IMR-90 (cell line): ENCODE measurements around the gene RARB. TPM values are rescaled to one million over a fixed set of nuclear protein-coding genes. Genes with fewer than 3 reads are reported as not detected.

Experiments
- ATAC-seq: fragments of 200-7000 bp; cut with Tn5 transposase; 2 replicates; pipeline ENCODE4 v1.9.1; 2020; ENCODE audit warnings: low read depth, mild to moderate bottlenecking, moderate library complexity
- BruUV-seq: library from RNA; stranded (reverse); fragments of 400-500 nt; replicated peaks from 2 replicates; lab custom pipeline; 2021; lab: Mats Ljungman, UMichigan
- CTCF ChIA-PET: fragments of 300-600 bp; formaldehyde crosslinking; extraction: SDS; loops from one replicate; lab custom pipeline; 2021; ENCODE audit warnings: antibody characterized with exemption; lab: Yijun Ruan, JAX
- POLR2A ChIA-PET: fragments of 300-600 bp; sonication (Branson Sonifier 250); formaldehyde crosslinking; loops from one replicate; lab custom pipeline; 2022; ENCODE audit warnings: antibody characterized with exemption; ENCODE audit not compliant: unreplicated experiment; lab: Charles Lee
- DNase-seq: peaks from one replicate; pipeline ENCODE4 v3.0.0; 2013
- H2AFZ ChIP-seq: replicated peaks from 2 replicates; pipeline ENCODE3; 2013; ENCODE audit warnings: low read length, mild to moderate bottlenecking; ENCODE audit not compliant: poor library complexity
- H2AK5ac ChIP-seq: 2 replicates; pipeline ENCODE4 v1.6.1; 2013; ENCODE audit warnings: low read depth, low read length, inconsistent platforms
- H2AK9ac ChIP-seq: replicated peaks from 2 replicates; pipeline ENCODE3; 2013; ENCODE audit warnings: mild to moderate bottlenecking, low read depth, low read length, moderate library complexity; ENCODE audit not compliant: poor library complexity
- H2BK120ac ChIP-seq: 2 replicates; pipeline ENCODE4 v1.6.1; 2013; ENCODE audit warnings: low read depth, low read length, inconsistent platforms
- H2BK15ac ChIP-seq: 3 replicates; pipeline ENCODE4 v1.6.1; 2013; ENCODE audit warnings: low read depth, low read length, inconsistent platforms
- H2BK20ac ChIP-seq: 2 replicates; pipeline ENCODE4 v1.6.1; 2013; ENCODE audit warnings: low read depth, mild to moderate bottlenecking, inconsistent platforms, low read length, moderate library complexity
- H2BK5ac ChIP-seq: 2 replicates; pipeline ENCODE4 v1.6.1; 2013; ENCODE audit warnings: mild to moderate bottlenecking, low read depth, low read length, inconsistent platforms; ENCODE audit not compliant: poor library complexity, severe bottlenecking
- H3K14ac ChIP-seq: replicated peaks from 2 replicates; pipeline ENCODE4 v1.6.1; 2013; ENCODE audit warnings: low read depth, low read length, inconsistent platforms
- H3K18ac ChIP-seq: 2 replicates; pipeline ENCODE4 v1.6.1; 2013; ENCODE audit warnings: low read depth, low read length, control low read depth
- H3K23ac ChIP-seq: 2 replicates; pipeline ENCODE4 v1.6.1; 2013; ENCODE audit warnings: low read depth, low read length, inconsistent platforms
- H3K27ac ChIP-seq: 2 replicates; pipeline ENCODE4 v1.5.1; 2013; ENCODE audit warnings: mild to moderate bottlenecking, control low read depth, low read length; ENCODE audit not compliant: insufficient read depth
- H3K27me3 ChIP-seq: 2 replicates; pipeline ENCODE4 v1.6.1; 2013; ENCODE audit warnings: low read length; ENCODE audit not compliant: control insufficient read depth, insufficient read depth
- H3K36me3 ChIP-seq: 2 replicates; pipeline ENCODE4 v1.6.1; 2013; ENCODE audit warnings: low read length, mixed read lengths; ENCODE audit not compliant: control insufficient read depth, insufficient read depth
- H3K4ac ChIP-seq: 2 replicates; pipeline ENCODE4 v1.6.1; 2013; ENCODE audit warnings: low read depth, low read length, inconsistent platforms
- H3K4me1 ChIP-seq: 2 replicates; pipeline ENCODE4 v1.6.1; 2013; ENCODE audit warnings: low read length, mixed read lengths; ENCODE audit not compliant: control insufficient read depth, insufficient read depth
- H3K4me2 ChIP-seq: 2 replicates; pipeline ENCODE4 v1.6.1; 2013; ENCODE audit warnings: low read depth, mild to moderate bottlenecking, control low read depth, low read length, moderate library complexity
- H3K4me3 ChIP-seq: 2 replicates; pipeline ENCODE4 v1.5.1; 2013; ENCODE audit warnings: low read depth, mild to moderate bottlenecking, control low read depth, low read length, moderate library complexity; ENCODE audit not compliant: insufficient read depth
- H3K56ac ChIP-seq: 2 replicates; pipeline ENCODE4 v1.6.1; 2013; ENCODE audit warnings: low read length, inconsistent platforms; ENCODE audit not compliant: insufficient read depth; ENCODE audit errors: extremely low read depth
- H3K79me1 ChIP-seq, 2 experiments: 2 replicates each; pipeline ENCODE4 v1.6.1; 2013; ENCODE audit warnings: low read length in 2 of 2, inconsistent platforms in 1 of 2, low read depth in 1 of 2
- H3K9ac ChIP-seq: 2 replicates; pipeline ENCODE4 v1.6.1; 2013; ENCODE audit warnings: low read depth, low read length, control low read depth
- H3K9me1 ChIP-seq: 2 replicates; pipeline ENCODE4 v1.6.1; 2013; ENCODE audit warnings: low read length, inconsistent platforms; ENCODE audit not compliant: insufficient read depth
- H3K9me3 ChIP-seq: 2 replicates; pipeline ENCODE4 v1.6.1; 2013; ENCODE audit warnings: low read length; ENCODE audit not compliant: control insufficient read depth, insufficient read depth
- H4K20me1 ChIP-seq: 2 replicates; pipeline ENCODE4 v1.6.1; 2013; ENCODE audit warnings: low read length, inconsistent platforms; ENCODE audit not compliant: insufficient read depth
- H4K5ac ChIP-seq: 2 replicates; pipeline ENCODE4 v1.6.1; 2013; ENCODE audit warnings: mild to moderate bottlenecking, low read depth, low read length, control low read depth
- H4K8ac ChIP-seq, 2 experiments: 2 replicates each; pipeline ENCODE4 v1.6.1; 2013; ENCODE audit warnings: low read depth in 2 of 2, low read length in 2 of 2, control low read depth in 1 of 2, inconsistent platforms in 1 of 2
- H4K91ac ChIP-seq: 2 replicates; pipeline ENCODE4 v1.6.1; 2013; ENCODE audit warnings: low read depth, low read length, inconsistent platforms; ENCODE audit not compliant: insufficient read depth
- CEBPB ChIP-seq: IDR thresholded peaks from 2 replicates; pipeline ENCODE4 v1.6.1; 2012; ENCODE audit warnings: low read depth, low read length, improper control_type of control experiment
- NFE2L2 ChIP-seq: fragments of 150-350 bp; IDR thresholded peaks from 2 replicates; pipeline ENCODE4 v1.6.1; 2016; ENCODE audit warnings: low read depth, mild to moderate bottlenecking, low read length
- RAD21 ChIP-seq: IDR thresholded peaks from 2 replicates; pipeline ENCODE4 v1.6.1; 2012; ENCODE audit warnings: low read length, improper control_type of control experiment
- USF2 ChIP-seq: fragments of 150-350 bp; IDR thresholded peaks from 2 replicates; pipeline ENCODE4 v1.6.1; 2017; ENCODE audit warnings: mild to moderate bottlenecking, antibody characterized with exemption, low read length, low read depth
- WGBS, 2 experiments: methylation state at CpG; one replicate each; pipeline versions ENCODE4 v1.1.5 to v1.1.7; 2013; ENCODE audit warnings: missing lambda C conversion rate in 2 of 2; ENCODE audit not compliant: insufficient read length in 1 of 2; ENCODE audit errors: extremely low coverage in 2 of 2; 5-methylcytosine and 5-hydroxymethylcytosine counted together
- dilution Hi-C: fragments of 300-500 bp; cut with HindIII; formaldehyde crosslinking; loops from one replicate; pipeline ENCODE4 v1.14.3; 2018; ENCODE audit warnings: low sequenced_read_pairs; ENCODE audit not compliant: unreplicated experiment
- in situ Hi-C: fragments of 300-500 bp; cut with MboI; formaldehyde crosslinking; loops from 3 replicates; pipeline ENCODE4 v1.14.3; 2019; ENCODE audit warnings: low sequenced_read_pairs, inconsistent platforms, mixed read lengths
- intact Hi-C: fragments of 100-400 bp; cut with micrococcal nuclease; formaldehyde crosslinking; loops from 2 replicates; pipeline ENCODE4 v1.10.0; 2022
- polyA plus RNA-seq, 3 experiments: library from polyadenylated mRNA; depleted of rRNA; stranded (reverse); fragments of >200 nt; gene quantifications; 2 replicates each; pipeline ENCODE4 v1.2.3, GENCODE V29; 2012; ENCODE audit warnings: low replicate concordance in 1 of 3
- total RNA-seq: library from RNA; depleted of rRNA; stranded (reverse); fragments of >200 nt; gene quantifications from 2 replicates; pipeline ENCODE4 v1.2.3, GENCODE V29; 2012

Gene RARB
- total and polyA plus RNA-seq, 2 of the 4 experiments (the other 2 are of a cell fraction), result 0.53 to 1.4 TPM

- no peak for ATAC-seq
- H3K4me2 ChIP-seq, result no peak overlapping the region
These were observed 49.2 kb upstream of the RARB start for GRCh38 chr3:25378786-25379311.

More at GRCh38 chr3:25378786-25379311, 49.2 kb upstream of the RARB start:
- H3K4me1 ChIP-seq, result no peaks in the 10 kb centered on the region
- H3K4ac ChIP-seq, result no peak overlapping the region
- no peaks in the 10 kb centered on the region for H3K79me1 ChIP-seq
- no peaks in the 10 kb centered on the region for H3K36me3 ChIP-seq
- POLR2A ChIA-PET, result no interaction called here
- dilution Hi-C loops, result no loop called here
- no peak overlapping the region for H3K14ac ChIP-seq
- H3K23ac ChIP-seq, result no peak overlapping the region
- no peak overlapping the region for H3K56ac ChIP-seq
- no peak overlapping the region for H4K91ac ChIP-seq
- H3K9me1 ChIP-seq, result no peaks in the 10 kb centered on the region
- no peak overlapping the region for H2BK15ac ChIP-seq
- CTCF ChIA-PET, result no interaction called here
- no peak overlapping the region for H2BK20ac ChIP-seq
- no peak overlapping the region for H2BK120ac ChIP-seq
- H3K9me3 ChIP-seq, result no peaks in the 10 kb centered on the region
- intact Hi-C loops, result no loop called here
- no peak overlapping the region for H3K18ac ChIP-seq
- no peak for DNase-seq
- no peaks in the 10 kb centered on the region for H4K20me1 ChIP-seq
- H3K4me3 ChIP-seq, result no peak overlapping the region
- H3K9ac ChIP-seq, result no peak overlapping the region
- in situ Hi-C loops, result no loop called here
- no peak overlapping the region for H2AFZ ChIP-seq
- no peak overlapping the region for H2AK9ac ChIP-seq
- H4K8ac ChIP-seq, result no peak overlapping the region
- TF ChIP-seq CEBPB (no peak), RAD21 (no peak), NFE2L2 (no peak), USF2 (no peak)
- H3K27ac ChIP-seq, result no peak overlapping the region
- H2BK5ac ChIP-seq, result no peak overlapping the region
- BruUV-seq, result no TSS peak
- no peak overlapping the region for H4K5ac ChIP-seq
- no CpG with 5 or more reads among the region's 2 CpGs for WGBS, 2 experiments
- no peaks in the 10 kb centered on the region for H3K27me3 ChIP-seq
- H2AK5ac ChIP-seq, result no peak overlapping the region
